ENCODE results near the gene THEMIS.
"Not testable (repeated sequence)": the region's sequence is repeated elsewhere in the genome, so short reads cannot be mapped to it uniquely, and the experiment has no call there.

THEMIS gene

GRCh38 chr6:127706216-127706615 lies 194.6 kb downstream of the THEMIS start:
- no peak for DNase-seq

GRCh38 chr6:127695108-127695507 lies 205.8 kb downstream of the THEMIS start:
- DNase-seq: no peak

- DNase-seq: no peak
Observed at GRCh38 chr6:127691146-127691545, 209.7 kb downstream of the THEMIS start.

- no peak for DNase-seq
Observed at GRCh38 chr6:127690588-127690987, 210.3 kb downstream of the THEMIS start.

GRCh38 chr6:127690092-127690491 lies 210.8 kb downstream of the THEMIS start:
- no peak for DNase-seq

- not testable (repeated sequence) for DNase-seq
Observed at GRCh38 chr6:127687490-127687889, 213.4 kb downstream of the THEMIS start.

- DNase-seq: no peak
Observed at GRCh38 chr6:127686084-127686483, 214.8 kb downstream of the THEMIS start.

- no peak for DNase-seq
Observed at GRCh38 chr6:127684501-127684900, 216.4 kb downstream of the THEMIS start.
